ENCODE data around the gene MEGF6.

MEGF6 gene

DNA sequence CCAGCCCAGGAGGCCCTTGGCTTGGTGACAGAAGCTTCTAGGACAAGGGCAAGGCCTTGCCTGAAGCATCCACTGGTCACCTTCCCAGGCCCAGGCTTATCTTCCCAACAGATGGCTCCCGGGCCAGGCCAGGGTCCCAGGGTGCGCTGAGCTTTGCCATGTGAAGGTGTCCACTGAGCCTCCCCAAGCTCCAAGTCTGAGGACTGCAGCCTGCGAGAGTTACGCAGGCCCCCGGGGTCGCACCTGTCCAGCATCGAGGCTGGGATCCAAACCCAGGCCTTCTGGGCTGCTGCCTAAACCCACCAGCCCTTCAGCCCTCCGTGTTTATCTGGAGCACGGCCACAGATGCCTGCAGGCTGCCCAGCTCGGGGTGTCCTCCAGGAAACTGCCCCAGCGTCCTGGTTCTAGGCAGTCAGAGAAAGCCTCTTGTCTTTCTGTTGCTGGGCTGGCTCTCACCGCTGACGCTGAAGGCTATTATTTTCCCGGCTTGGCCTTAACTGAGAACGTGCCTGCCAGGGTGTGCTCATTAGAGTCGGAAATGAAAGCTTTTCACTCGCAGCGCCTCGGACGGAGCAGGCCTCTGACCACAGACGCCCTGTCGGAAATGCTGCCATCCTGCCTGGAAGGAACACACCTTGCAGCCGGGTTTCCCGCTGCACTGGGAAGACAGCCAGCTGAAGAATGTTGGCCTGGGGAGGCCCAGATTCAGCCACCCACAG is 71.4 kb downstream of the MEGF6 start:
- no peaks in the 10 kb centered on the region for H3K27me3 Mint-ChIP-seq (ENCODE audit: low read depth, poor library complexity)
- H3K9me3 Mint-ChIP-seq, result no peaks in the 10 kb centered on the region
- TF ChIP-seq, protein P1, sequence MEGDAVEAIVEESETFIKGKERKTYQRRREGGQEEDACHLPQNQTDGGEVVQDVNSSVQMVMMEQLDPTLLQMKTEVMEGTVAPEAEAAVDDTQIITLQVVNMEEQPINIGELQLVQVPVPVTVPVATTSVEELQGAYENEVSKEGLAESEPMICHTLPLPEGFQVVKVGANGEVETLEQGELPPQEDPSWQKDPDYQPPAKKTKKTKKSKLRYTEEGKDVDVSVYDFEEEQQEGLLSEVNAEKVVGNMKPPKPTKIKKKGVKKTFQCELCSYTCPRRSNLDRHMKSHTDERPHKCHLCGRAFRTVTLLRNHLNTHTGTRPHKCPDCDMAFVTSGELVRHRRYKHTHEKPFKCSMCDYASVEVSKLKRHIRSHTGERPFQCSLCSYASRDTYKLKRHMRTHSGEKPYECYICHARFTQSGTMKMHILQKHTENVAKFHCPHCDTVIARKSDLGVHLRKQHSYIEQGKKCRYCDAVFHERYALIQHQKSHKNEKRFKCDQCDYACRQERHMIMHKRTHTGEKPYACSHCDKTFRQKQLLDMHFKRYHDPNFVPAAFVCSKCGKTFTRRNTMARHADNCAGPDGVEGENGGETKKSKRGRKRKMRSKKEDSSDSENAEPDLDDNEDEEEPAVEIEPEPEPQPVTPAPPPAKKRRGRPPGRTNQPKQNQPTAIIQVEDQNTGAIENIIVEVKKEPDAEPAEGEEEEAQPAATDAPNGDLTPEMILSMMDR (IDR thresholded peaks at IDR 0.05), result no peak
- DNase-seq, result no peak
- no peak overlapping the region for H3K27ac Mint-ChIP-seq
- no peaks in the 10 kb centered on the region for H3K36me3 Mint-ChIP-seq (ENCODE audit: low read depth)
- peaks cover 20% of the 10 kb centered on the region for H3K4me1 Mint-ChIP-seq
- no peak overlapping the region for H3K4me3 Mint-ChIP-seq

DNA sequence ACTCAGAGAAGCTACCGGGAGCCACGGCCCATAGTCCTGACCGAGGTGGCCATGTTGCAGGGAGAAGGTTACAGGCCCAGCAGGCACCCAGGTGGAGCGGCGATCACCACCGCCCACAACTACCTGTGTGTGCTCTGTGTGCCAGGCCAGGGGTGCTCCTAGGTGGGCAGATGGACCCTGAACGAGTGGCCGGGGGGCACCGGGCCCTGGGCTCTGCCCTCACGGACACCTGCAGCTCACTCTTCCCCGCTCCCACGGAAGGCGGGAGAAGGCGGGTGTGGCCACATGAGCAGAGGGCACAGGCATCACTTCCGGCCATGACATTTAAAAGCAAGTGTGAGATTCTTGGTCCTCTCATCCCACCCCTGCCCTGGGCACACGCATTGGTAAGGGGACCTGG is 73.9 kb downstream of the MEGF6 start:
- Mint-ChIP-seq H3K36me3 (ENCODE audit: low read depth) (no peaks in the 10 kb centered on the region), H3K27ac (no peak overlapping the region), H3K4me1 (peaks cover 26% of the 10 kb centered on the region), H3K9me3 (no peaks in the 10 kb centered on the region), H3K27me3 (ENCODE audit: low read depth, poor library complexity) (peaks cover 4% of the 10 kb centered on the region), H3K4me3 (no peak overlapping the region)
- no peak for DNase-seq
- TF ChIP-seq, protein P1 (IDR thresholded peaks at IDR 0.05), result no peak

DNA sequence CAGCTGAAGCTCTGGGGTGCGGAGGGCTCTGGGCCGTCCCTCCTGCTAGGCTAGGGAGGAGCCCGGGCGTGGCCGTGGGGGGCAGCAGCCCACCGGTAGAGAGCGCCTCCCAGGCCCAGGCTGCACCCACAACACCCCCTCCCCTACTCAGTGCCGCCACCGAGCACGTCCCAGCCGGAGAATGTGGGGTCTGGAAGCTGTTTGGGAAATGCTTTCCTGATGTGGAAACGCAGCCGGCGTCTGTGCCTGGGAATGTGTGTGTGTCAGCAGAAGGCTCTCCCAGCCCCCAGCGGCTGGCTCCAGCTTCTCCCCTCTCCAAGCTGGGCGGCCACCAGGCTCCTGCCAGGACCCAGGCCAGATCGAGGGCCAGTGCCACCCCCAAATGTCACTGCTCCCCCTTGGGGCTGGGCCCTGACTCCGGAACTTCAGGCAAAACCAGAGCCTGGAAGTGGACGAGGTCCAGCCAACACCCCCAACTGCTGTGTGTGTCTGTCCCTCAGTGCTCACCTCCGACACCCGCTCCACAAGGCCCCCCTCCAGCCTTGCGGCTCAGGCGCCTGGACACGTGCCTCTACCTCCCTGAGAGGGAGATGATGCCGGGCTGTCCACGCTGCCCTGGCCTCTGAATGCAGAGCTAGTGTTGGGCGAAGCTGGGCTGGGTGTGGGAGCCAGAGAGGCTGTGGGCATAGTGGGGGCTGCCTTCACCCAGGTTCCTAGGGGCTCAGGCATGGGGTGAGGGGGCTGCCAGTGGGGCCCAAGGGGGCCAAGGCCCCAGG is 74.7 kb downstream of the MEGF6 start:
- Mint-ChIP-seq H3K4me3 (no peak overlapping the region), H3K27ac (no peak overlapping the region), H3K27me3 (ENCODE audit: low read depth, poor library complexity) (peaks cover 4% of the 10 kb centered on the region), H3K4me1 (peaks cover 34% of the 10 kb centered on the region), H3K36me3 (ENCODE audit: low read depth) (no peaks in the 10 kb centered on the region), H3K9me3 (no peaks in the 10 kb centered on the region)
- no peak for DNase-seq
- TF ChIP-seq, protein P1 (IDR thresholded peaks at IDR 0.05), result no peak

DNA sequence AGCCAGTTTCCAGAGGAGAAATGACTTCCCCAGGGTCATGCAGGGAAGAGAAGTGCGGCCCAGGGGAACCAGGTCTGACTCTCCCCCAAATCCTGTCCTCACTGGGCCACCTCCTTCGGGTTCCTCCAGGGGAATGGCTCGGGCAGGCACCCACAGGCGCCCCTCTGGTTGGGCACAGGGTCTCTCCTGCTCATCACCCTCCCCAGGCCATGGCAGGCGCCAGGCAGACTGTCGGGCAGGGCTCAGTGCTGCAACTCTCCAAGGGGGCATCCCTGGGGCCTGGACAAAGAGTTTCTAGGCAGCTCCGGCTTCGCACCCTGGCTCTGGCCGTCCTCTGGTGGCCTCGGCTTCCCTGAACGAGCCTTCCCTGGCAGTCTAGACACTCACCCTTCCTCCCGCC is 75.6 kb downstream of the MEGF6 start:
- Mint-ChIP-seq H3K4me1 (peaks cover 38% of the 10 kb centered on the region), H3K27ac (no peak overlapping the region), H3K27me3 (ENCODE audit: low read depth, poor library complexity) (peaks cover 8% of the 10 kb centered on the region), H3K9me3 (no peaks in the 10 kb centered on the region), H3K36me3 (ENCODE audit: low read depth) (no peaks in the 10 kb centered on the region), H3K4me3 (no peak overlapping the region)
- no peak for DNase-seq
- TF ChIP-seq, protein P1 (IDR thresholded peaks at IDR 0.05), result no peak

DNA sequence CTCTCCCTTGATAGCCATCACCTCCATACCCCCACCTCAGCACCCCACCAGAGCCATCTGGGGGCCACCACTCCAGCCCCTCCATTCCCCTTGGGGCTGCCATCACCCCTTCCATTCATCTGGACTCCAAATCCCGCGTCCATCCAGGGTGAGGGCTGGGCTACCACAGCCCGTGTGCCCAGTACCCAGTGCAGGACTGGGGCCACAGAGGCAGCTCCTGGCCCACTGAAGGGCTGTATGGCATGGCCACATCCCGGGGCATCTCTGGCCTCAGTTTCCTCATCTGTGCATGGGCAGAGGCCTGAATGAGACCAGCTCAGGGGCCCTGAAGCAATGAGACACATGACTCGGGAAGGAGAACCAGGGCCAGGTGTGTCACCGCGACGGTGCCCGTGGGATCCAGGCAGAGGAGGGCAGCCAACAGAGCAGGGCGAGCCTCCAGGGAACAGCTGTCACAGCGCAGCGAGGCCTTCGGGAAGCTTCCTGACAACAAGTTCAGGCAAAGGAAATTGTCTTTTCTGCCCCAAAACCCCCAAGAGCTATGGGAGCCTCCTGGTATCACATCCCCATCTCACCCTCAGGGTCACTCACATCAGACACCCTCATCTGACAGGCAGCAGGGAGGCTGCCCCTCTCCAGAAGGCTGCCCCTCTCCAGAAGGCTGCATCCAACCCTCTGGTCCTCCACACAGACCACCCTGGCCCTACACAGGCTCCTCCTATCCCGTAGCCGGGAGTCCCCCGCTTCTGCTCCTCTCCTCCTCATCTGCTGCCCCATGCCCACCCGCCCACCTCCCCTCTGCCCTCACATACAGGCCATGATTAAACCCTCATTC is 76.3 kb downstream of the MEGF6 start:
- Mint-ChIP-seq H3K36me3 (ENCODE audit: low read depth) (no peaks in the 10 kb centered on the region), H3K27ac (no peak overlapping the region), H3K4me1 (peaks cover 44% of the 10 kb centered on the region), H3K27me3 (ENCODE audit: low read depth, poor library complexity) (peaks cover 13% of the 10 kb centered on the region), H3K4me3 (no peak overlapping the region), H3K9me3 (no peaks in the 10 kb centered on the region)
- TF ChIP-seq, protein P1 (IDR thresholded peaks at IDR 0.05), result no peak
- no peak for DNase-seq

All from nephron progenitor cell (in vitro differentiated cells).